GM19240 (cell line): ENCODE results near the gene VWF.
"Not testable (repeated sequence)": the region's sequence is repeated elsewhere in the genome, so short reads cannot be mapped to it uniquely, and the experiment has no call there.

Experiments used
- DNase-seq: peaks from one replicate; pipeline ENCODE4 v3.0.0; 2011; ENCODE audit warnings: low spot score; ENCODE audit not compliant: insufficient read length

VWF gene

DNA sequence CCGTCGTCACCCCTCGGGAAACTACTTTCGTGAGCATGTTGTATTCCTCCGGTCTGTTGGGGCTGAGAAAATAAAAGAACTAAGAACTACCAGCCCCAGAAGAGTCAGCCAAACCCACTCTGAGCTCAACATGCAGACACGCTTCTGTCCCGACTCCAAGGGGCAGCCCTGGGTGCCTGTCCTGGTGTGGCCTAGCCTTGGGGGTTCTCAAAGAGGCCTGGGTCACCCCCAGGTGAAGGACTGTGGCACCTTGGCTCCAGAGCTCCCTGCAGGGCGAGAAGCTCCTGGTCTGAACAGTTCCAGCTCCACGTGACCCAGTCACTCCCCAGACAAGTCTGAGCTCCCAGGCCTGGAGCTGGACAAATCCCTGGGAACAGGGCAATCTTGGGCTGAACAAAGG is 87.0 kb downstream of the VWF start:
- no peak for DNase-seq

DNA sequence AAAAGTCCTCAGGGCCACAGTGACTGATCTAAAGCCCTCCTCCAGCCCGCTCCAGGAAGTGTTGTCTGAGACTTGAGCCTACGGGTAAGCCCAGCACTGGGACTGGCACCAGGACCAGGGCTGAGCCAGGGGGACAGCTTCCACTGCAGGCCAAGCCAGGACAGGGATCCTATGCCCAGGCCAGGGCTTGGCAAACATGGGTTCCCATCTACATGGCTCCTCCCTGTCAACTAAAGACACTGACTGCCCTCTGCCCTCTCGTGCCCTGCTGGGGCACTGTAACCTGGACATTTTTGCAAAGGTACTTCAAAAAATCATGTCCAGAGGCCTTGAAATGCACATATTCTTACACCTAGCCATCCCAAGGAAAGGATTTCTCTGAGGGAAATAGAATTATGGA is 88.0 kb downstream of the VWF start:
- no peak for DNase-seq

DNA sequence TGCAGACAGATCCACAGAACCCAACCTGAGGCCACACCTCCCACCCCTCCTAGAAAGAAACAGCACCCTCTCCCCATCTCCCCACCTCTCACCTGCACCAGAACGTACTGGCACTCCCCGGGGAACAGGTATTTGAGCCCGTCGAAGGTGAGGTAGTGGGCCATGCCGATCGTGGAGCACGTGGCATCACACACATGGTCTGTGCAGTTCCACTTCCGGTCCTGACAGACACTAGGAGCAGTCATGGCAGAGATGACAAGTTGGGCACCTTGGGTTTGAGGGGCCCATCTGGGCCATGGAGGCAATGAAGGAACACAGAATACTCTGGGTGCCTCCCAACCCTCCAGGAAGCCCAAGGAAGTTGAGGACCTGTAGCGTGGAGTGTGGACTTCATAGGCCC is 89.9 kb downstream of the VWF start:
- DNase-seq: no peak

DNA sequence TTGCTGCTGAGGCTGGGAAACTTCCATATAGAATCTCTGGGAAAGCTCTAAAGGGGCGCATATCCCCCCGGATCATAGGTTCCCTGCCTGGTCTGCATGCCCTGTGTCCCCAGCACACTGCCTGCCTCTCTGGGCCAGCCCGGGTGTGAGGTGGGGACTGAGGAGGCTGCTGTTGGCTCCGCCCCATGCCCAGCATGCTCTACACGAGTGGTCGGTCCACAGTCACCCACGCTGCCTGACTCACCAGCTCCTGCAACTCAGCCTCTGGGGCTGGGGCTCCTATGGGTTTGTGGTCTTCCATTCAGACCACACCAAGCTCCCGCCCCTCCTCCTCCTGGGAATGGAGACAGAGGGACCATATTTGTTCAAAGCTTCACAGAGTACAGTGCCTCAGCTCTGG is 90.9 kb downstream of the VWF start:
- DNase-seq: no peak

DNA sequence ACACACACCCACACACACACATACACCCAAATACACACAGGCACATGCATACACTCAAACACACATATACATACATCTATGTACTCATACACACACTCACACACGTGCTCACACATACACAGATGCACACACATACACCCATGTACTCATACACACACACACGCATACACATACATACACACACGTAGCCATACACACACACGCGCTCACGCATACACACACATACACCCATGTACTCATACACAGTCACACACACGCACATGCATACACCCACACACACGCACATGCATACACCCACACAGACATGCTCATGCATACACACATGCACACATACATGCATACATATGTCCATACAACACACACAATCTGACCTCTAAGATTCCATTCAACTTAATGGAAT is 91.7 kb downstream of the VWF start:
- DNase-seq: no peak

DNA sequence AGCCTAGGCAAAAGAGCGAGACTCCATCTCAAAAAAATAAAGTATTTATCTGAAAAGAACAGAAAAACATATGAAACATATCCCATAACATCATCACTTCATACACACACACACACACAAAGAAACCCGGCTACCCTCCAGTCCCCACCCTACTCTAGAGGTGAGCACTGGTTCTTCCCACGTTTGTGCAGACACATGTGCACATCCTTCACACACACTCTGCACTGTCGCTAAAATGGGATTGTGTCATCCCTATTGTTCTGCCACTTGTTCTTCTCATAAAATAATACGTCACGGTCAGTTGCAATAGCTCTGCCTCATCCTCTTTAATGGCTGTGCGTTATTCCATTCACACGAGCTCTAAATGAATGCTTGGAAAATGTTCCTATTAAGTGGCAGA is 93.5 kb downstream of the VWF start:
- DNase-seq: no peak

DNA sequence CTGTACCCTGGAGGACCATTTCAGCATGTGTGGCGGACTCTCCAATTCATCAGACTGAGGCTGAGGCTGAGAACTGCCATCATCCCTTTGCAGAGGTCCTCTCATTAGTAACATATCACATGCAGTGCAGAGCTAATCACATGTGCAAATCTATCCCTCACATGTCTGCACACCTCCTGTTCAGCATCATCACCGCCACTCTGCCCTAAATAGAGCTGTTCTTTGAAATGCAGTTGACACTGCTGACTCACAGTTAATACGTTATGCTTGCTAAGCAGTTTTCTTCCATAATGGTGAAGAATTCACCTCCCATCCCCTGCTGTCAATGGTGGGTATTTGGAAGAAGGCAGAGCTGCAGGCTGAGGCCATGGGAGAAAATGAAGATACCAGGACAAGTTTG is 94.4 kb downstream of the VWF start:
- DNase-seq: no peak

DNA sequence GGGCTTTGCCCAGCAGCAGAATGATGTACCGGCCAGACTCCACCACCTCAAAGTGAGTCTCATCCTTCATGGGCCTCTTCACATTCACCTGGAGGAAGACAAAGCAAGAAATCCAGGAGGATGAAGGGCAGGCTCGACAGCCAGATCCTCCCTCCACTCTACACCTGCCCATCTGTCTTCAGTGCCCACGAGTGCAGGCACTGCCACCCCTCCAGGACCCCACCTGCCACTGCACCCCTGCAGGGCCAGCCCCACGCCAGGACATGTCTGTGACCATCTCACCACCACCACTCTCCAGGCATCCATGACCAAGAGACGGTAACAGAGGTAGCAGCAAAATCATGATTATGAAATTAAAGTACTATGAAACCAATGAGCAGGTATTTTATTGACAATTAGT is 95.1 kb downstream of the VWF start:
- no peak for DNase-seq

DNA sequence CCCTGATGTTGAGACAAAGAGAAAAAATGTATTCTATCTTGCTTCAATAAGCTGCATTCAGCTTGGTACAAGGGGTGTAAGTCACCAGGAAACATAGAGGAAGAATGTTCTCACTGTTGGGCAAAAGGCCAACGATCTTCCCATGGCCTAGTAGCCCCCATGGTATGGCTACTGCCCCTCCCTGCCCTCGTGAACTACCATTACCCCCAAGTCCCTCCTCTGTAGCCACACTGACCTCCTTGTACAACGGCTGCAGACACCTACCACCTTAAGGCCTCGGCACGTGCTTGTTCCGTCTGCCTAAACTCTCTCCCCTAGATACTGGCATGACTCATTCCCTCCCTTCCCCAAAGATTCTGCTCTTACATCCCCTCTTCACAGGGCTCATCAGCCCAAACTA is 97.5 kb downstream of the VWF start:
- no peak for DNase-seq

DNA sequence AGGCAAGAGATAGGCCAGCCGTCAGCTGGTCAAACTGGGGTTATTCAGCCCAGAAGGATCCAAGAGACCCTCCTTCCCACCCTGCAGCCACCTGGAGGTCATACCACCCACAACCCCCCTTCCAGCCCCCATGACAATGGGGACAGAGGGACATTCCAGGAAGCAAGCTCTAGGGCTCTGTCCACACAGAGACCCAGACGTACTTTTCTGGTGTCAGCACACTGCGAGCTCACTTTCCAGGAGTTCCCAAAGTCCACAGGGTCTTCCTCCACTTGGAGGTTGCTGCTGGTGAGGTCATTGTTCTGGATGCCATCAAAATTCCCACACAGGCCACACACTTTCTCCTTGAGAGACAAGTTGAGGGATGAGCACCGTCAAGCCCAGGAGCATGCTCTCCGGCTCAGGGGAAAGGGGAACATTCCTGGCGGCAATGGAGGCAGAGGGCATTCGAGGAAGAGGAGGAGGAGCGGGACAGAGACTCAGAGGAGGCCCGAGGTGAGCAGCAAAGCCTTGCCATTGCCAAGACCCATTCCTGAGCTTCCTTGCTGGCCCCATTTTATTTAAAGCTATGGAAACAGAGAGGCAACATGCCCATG is 98.7 kb downstream of the VWF start:
- DNase-seq: not testable (repeated sequence)

DNA sequence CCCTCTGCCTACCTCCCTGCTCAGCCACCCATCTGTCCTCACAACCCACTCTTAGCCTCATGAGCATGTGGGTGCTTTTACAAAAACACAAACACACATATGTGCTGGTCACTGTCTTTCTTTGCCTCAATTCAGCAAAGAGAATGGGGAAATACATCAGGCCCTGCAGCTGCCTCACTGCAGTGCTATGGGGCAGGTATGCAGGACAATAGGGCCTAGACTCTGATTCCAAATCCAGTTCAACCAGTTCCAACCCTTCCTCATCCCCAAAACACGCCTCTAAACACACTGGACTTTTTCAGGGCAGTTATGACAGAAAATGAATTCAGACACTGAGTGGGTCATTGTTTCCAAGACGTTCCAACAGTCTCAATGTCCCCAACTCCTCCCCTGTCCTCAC is 100.4 kb downstream of the VWF start:
- not testable (repeated sequence) for DNase-seq

DNA sequence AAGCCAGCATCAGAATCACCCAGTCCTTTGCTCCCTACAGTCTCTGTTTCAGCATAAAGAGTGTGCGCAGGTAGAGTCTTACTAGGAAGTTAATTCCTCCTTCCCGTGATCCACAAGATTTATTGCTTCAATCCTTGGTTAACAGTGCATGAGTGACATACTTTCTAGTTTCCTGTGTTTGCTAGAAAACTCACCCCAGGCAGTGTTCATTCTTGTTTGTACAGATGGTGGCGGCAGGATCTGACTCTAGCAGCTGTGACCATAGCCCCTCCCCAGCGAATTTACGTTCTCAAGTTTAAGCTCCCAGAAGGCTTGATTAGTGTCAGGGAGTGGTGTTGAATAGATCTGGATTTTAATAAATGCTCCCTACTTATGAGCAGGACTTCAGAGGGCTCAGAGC is 103.5 kb downstream of the VWF start:
- no peak for DNase-seq

DNA sequence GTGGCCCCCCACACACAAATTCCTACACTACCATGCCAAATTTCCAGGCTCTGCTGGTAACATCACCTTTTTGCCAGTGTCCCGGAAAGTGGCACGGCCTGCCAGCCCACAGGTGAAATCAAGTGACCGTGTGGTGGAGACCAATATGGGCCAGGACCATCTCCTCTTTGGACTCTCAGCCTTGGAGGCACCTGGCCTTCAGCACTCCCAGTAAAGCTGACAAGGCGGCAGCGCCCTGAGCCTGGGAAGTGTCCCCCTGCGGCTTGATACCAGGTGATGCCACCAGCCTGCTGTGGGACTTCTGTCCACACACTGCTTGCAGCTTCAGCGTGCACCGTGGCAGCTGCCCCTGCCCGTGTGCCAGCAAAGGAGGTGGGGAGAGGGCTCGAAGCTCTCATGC is 104.0 kb downstream of the VWF start:
- DNase-seq: not testable (repeated sequence)

DNA sequence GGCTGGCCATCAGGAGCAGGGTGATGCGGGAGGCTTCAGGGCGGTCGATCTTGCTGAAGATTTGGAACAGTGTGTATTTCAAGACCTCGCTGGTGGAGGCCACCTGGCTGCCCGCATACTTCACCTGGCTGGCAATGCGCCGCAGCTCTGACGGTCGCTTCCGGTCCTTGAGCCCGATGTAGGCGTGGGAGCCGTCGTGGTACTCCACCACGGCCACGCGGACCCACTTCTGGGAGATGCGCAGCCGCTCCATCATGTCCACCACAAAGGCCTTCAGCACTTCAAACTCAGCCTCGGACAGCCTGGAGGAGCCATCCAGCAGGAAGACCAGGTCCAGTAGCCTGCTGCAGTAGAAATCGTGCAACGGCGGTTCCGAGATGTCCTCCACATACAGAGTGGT is 105.2 kb downstream of the VWF start:
- DNase-seq: not testable (repeated sequence)

DNA sequence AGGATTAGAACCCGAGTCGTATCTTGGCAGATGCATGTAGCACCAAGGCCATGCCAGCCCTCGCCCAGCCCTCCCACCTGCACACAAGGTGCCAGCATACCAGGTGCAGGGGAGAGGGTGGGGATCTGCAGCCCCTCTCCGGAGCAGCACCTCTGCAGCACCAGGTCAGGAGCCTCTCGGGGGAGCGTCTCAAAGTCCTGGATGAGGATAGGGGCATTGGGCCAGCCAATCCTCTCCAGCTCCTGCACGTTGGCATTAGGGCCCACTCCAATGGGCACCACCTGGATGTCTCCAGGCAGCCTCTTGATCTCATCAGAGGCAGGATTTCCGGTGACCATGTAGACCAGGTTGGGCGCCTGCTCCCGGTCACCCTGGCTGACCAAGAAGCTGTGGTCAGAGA is 106.2 kb downstream of the VWF start:
- DNase-seq: no peak

DNA sequence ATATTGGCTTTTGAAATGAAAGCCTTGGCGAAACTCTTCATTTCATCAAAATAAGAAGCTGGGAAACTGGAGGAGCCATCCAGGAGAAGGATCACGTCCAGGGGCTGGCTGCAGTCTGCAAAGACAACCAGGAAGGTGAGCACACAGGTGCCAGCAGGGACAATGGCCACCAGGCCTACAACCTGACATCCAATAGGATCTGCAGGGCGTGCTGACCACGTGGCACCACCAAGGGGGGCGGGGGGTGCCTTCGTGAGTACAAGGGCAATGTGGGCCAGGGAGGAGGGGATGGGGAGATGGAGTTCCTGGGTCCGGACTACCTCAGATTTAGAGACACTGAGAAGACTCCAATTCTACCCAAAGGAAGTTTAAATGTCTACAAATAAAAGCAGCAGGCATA is 107.7 kb downstream of the VWF start:
- DNase-seq: no peak

DNA sequence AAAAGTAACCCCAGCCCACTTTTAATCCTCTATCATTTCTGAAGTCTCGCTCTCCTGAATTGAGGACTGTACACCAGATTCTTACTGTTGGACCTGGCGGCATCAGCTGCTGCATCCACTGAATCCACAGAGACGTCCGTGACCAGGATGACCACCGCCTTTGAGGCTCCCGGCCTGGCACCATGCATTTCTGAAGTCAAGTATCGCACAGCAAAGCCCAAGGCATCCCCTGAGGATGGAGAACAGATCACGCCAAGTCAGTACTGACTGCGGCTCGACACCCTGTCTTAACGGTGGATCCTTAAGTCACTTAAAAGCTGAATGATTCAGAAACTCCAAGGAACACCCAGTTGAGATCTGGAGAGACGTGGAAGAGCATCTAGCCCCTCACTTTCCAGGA is 108.5 kb downstream of the VWF start:
- DNase-seq: not testable (repeated sequence)

DNA sequence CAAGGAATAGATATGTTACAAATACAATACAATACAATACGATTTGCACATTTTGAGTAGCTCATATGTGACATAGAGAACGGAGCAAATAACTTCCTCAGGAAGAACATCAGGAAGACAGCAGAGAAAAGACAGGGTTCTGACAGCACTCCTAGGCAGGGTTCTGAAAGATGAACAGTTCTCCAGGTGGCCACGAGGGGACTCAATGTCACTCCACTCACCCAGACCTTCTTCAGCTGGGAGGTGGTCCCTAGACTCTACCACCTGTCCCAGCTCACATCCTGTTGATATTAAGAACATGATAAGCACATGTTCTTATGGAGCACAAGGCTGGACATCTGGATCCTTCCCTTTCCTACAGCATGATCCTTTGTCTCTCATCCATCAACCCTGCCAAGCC is 109.2 kb downstream of the VWF start:
- DNase-seq: not testable (repeated sequence)

DNA sequence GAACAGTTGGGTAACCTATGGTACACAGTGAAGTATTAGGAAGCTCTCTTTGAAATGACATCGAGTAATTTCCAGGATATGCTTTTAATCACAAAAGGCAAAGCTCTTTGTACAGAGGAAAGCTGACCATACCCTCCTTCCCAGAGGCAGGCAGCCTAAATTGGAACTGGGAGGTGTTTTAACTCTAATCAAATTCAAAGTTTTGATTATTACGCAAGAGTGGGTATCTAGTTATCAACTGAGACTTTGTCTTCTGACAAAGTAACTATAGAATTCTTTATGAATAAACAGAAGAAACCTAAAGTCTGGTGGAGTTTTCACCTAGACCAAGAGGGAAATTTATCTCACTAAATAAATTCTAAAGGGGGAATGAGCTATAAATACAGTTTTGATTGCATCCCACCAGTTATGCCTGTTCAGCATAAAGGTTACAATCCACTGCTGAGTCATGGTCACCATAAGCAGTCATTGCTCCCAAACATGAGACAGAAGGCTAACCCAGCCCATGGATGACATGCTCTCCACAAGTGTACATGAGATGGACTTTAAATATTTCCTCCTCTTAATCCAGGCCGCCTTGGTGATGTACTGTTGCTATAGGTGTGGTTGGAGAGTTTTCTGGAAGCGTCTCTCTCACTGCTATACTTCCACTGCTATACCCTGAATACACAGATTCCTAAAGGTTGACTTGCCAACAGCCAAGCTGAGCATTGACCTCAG is 113.7 kb downstream of the VWF start:
- not testable (repeated sequence) for DNase-seq

DNA sequence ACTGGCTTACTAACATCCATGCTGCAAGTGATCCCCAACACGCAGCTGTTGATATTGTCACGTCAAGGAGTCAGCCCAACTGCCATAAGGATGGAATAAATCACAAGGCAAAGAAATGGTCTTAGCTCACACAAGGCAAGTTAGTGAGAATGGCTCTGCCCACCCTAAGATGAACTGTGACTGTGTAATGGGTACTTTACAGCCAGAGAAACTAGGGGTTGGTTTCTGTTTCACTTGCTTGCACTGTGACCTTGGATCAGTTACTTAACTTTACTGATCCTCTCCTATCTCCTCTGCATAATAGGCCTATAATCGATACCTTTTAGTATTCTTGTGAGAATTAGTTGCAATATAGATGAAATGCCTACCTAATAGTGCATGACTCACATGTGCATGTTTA is 127.2 kb downstream of the VWF start:
- DNase-seq: no peak

DNA sequence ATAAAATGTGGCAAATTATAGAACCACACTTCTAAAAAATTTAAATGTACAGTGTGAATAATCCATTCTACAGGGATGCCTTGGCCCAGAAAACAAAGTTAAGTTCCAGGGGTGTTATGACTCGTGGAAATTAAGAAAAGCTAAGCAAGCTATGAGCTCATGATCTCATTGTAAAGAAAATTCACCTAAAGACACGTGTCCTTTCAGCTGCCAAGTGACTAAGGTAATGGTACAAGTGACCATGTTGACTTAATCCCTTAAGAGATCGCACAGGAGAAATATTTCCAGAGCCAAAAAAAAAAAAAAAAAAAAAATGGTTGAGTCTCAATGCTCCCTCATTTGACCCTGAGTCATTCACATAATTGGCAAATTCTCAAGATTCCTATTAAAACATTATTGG is 128.0 kb downstream of the VWF start:
- no peak for DNase-seq

DNA sequence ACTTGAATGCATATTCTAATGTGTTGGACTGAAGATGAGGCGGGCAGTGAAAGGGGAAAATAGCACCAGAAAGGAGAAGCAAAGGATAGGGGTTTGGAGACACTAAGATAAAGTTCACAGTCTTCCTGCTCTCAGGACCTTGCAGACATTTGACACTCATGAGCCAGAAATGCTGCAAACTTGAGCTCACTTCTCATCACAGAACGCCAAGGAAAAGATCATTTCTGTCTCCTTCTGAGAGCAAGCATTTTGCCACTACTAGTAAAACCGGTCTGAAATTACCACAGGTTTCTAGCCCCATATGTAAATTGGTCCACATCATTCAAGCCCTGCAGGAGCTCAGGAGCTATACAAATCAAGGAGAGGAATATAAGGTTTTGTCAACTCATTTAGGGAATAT is 134.8 kb downstream of the VWF start:
- DNase-seq: no peak

DNA sequence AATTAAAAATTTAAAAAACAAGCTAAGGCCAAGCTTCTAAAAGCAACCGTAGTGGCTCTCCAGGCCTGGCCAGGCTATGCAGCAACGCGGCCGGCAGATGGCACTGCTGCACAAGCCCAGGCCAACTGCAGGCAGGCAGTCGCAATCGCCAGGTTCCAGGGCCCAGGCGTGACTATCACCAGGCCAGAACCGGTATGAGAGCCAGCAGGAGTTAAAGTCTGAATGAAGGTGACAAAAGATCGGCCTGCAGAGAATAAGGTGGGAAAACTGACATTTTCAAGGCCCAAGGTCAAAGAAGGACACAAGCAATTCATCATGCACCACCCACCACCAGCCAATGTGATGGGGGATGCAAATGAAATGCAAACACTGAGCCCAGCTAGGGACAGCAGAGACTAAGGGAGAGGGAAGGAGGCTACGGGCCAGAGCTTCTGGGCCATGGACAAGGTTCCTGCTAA is 135.8 kb downstream of the VWF start:
- DNase-seq: peak; percentile 64
